Ishikawa (cell line): ENCODE results near the gene MSANTD1.

ENCODE experiments used
- EP300 ChIP-seq: IDR thresholded peaks from 2 replicates; pipeline ENCODE4 v1.6.1; 2012; ENCODE audit warnings: borderline replicate concordance
- MAX ChIP-seq: IDR thresholded peaks from 2 replicates; pipeline ENCODE4 v1.6.1; 2012
- TAF1 ChIP-seq: IDR thresholded peaks from 2 replicates; pipeline ENCODE4 v1.6.1; 2012; ENCODE audit warnings: low read depth, mild to moderate bottlenecking
- TCF12 ChIP-seq: IDR thresholded peaks from 2 replicates; pipeline ENCODE4 v1.6.1; 2012; ENCODE audit warnings: low read depth
- USF1 ChIP-seq: IDR thresholded peaks from 2 replicates; pipeline ENCODE4 v1.6.1; 2012
- YY1 ChIP-seq: IDR thresholded peaks from 2 replicates; pipeline ENCODE4 v1.6.1; 2012; ENCODE audit warnings: low read depth

- no peak for TF ChIP-seq TAF1
- no peak for TF ChIP-seq EP300
- no peak for TF ChIP-seq TCF12
- TF ChIP-seq YY1, result no peak
- no peak for TF ChIP-seq MAX
- TF ChIP-seq USF1, result no peak
Observed at GRCh38 chr4:3294401-3295241, 45.7 kb downstream of the MSANTD1 start.
